ENCODE data around the gene RPS6KA2.

Gene RPS6KA2

DNA sequence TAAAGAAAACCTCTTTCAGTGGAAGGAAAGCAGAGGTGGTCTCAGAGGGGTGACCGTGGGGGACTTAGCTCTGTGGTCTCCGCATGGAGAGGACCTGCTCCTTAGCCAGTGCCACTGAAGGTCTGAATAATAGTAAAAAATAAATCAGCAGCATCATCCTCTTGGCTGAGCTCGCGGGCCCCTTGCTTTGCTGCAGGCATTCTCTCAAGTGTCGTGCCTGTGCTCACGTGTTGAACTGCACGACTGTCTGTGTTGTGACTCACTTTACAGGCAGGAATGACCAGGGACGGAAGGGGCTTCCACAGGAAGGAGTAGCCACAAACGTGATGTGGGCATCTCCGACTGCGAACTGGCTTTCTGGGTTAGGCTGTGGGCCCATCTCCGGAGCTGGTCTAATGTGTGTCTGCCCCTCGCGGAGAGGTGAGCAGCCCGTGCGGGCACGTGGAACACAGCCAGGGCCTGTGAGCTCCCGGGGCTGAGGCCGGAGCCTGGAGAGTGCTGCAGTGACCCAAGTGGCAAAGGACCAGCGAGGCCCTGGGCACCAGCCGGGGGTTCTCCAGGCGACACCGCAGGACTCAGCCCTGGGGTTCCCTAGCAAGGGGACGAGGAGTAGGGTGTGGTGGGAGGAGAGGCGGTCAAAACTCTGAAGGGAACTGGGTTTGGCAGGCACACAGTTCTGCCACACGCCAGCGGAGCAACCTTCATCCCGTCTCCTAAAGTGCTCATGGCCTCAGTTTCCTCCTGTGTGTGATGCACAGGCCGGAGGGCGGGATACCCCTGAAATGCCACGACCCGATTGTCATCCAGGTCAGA is 129.8 kb downstream of the RPS6KA2 start:
- no peak for DNase-seq

DNA sequence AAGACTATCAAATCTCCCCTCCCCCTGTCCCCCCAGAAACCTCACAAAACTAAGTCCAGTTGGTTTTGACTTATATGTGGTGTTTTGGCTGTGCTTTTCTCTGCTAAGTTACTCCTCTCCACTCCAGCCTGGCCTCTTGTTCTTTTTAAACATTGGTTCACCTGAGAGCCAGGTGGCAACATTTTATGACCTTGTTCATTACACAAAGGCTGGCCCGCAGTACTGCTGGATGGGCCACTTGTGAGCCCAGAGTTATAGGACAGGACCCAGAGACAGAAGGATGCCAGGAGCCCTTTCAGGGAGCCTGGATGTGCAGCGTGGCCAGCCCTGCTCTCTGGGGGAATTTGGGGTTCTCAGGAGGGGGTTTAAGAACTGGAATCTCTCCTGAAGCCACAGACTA is 130.6 kb downstream of the RPS6KA2 start:
- no peak for DNase-seq

- no peak for DNase-seq
Observed at GRCh38 chr6:166495487-166496314, 131.3 kb downstream of the RPS6KA2 start.

- no peak for DNase-seq
Observed at GRCh38 chr6:166494757-166495486, 132.1 kb downstream of the RPS6KA2 start.

GRCh38 chr6:166494101-166494441 is 133.0 kb downstream of the RPS6KA2 start:
- DNase-seq: no peak

- DNase-seq: no peak
Observed at GRCh38 chr6:166493427-166494100, 133.5 kb downstream of the RPS6KA2 start.

GRCh38 chr6:166492092-166492741 is 134.8 kb downstream of the RPS6KA2 start:
- no peak for DNase-seq

- DNase-seq: no peak
Observed at GRCh38 chr6:166490671-166491500, 136.2 kb downstream of the RPS6KA2 start.

GRCh38 chr6:166489301-166490155 is 137.5 kb downstream of the RPS6KA2 start:
- no peak for DNase-seq

- no peak for DNase-seq
Observed at GRCh38 chr6:166488701-166489100, 138.3 kb downstream of the RPS6KA2 start.

DNA sequence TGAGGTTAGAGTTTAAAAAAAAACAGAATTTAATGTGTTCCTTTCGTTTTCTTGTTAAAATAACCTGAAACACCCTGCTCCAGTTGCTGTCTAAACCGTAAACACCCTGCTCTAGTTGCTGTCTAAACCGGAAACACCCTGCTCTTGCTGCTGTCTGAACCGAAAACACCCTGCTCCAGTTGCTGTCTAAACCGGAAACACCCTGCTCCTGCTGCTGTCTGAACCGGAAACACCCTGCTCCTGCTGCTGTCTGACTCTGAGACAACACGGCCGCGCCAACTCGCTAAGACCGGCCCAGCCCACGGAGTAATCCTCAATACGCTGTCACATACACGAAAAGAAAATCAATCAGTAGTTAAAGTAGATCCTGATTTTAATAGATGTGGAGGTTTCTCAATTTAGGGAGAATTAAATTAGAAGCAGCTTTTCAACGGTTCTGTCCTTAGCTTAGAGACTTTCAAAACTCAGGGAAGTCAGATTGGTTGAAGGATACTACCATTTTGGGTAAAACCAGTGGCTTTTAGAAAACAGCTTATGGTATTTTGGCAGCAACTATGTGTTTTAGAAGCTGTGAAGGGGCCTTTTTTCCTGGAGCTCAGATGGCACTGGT is 138.9 kb downstream of the RPS6KA2 start:
- DNase-seq: peak; percentile 75

- DNase-seq: no peak
Observed at GRCh38 chr6:166487148-166487547, 139.9 kb downstream of the RPS6KA2 start.

DNA sequence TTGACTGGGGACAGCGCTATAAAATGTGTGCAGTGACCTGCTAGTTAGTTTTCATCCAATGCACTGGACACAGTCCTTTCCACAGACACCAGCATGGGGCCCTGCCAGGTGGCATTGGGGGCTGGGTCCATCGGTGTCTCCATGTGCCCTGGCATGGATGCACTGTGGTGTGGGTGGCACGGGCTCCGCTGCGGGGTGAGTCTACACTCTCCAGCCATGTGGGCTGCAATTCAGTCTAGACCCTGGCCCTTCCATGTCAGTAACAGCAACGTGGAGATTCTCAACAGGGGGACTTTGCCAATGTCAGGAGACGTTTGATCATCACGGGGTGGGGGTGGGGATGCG is 140.5 kb downstream of the RPS6KA2 start:
- DNase-seq: no peak

- DNase-seq: no peak
Observed at GRCh38 chr6:166485651-166486535, 141.2 kb downstream of the RPS6KA2 start.

DNA sequence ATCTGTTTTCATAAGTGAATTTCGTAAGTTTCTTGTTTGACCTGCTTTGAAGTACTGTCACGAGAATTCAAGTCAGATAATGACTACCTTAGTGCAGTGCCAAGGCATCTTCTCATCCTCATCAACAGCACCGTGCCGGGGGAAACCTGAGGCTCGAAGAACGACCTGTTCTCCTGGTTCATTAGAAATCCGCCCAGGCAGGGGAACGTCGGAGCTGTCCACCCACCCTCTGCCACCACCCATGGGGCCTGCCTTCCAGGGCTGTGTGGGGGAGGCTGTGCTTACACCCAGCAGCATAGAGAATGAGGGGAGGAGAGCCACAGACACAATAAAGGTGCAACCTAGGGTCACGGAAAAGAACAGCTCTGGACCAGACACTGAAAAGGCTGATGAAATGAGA is 142.2 kb downstream of the RPS6KA2 start:
- DNase-seq: no peak

GRCh38 chr6:166483573-166484250 is 143.3 kb downstream of the RPS6KA2 start:
- DNase-seq: no peak

- no peak for DNase-seq
Observed at GRCh38 chr6:166483026-166483425, 144.0 kb downstream of the RPS6KA2 start.
